Tibial artery (tissue), 4 donors: ENCODE data around the gene MAGOH.

ENCODE experiments used
- DNase-seq, 2 donors: peaks; one replicate each; pipeline ENCODE4 v3.0.0-alpha.2; 2019
- H3K27ac ChIP-seq, 2 donors: fragments of 200-600 bp; sonication (generic) in 1 of 2; 1 replicate in 1 of 2; 2 replicates in 1 of 2; pipeline ENCODE4 v1.5.1; 2018 to 2019; ENCODE audit warnings: mild to moderate bottlenecking in 1 of 2
- H3K27me3 ChIP-seq, 2 donors: fragments of 200-600 bp; sonication (generic) in 1 of 2; one replicate each; pipeline versions ENCODE4 v1.5.1 to v1.6.0; 2016 to 2019
- H3K36me3 ChIP-seq, 3 donors: fragments of 200-600 bp; sonication (generic) in 2 of 3; one replicate each; pipeline ENCODE4 v1.5.1; 2016 to 2019; ENCODE audit warnings: mild to moderate bottlenecking in 2 of 3
- H3K4me1 ChIP-seq, 4 donors: fragments of 200-600 bp; sonication (generic) in 2 of 4; 1 replicate in 3 of 4; 2 replicates in 1 of 4; pipeline ENCODE4 v1.5.1; 2016 to 2019
- H3K4me3 ChIP-seq, 2 donors: fragments of 200-600 bp; sonication (generic) in 1 of 2; 1 replicate in 1 of 2; 2 replicates in 1 of 2; pipeline ENCODE4 v1.5.1; 2018 to 2019; ENCODE audit warnings: mild to moderate bottlenecking in 2 of 2
- H3K9me3 ChIP-seq, 3 donors: fragments of 200-600 bp; sonication (generic) in 1 of 3; one replicate each; pipeline ENCODE4 v1.5.1; 2016 to 2019
- intact Hi-C: fragments of 100-400 bp; cut with DNase I; formaldehyde crosslinking; loops from one replicate; pipeline ENCODE4 v1.15.0; 2023; ENCODE audit warnings: low total_unique reads
- TF ChIP-seq, protein P1 (sequence below), 2 experiments: fragments of 200-600 bp in 1 of 2; fragments of 450-650 bp in 1 of 2; IDR thresholded peaks; one replicate each; pipeline ENCODE4 v1.5.1; 2017 to 2019; ENCODE audit warnings: antibody characterized with exemption in 2 of 2, mild to moderate bottlenecking in 1 of 2, moderate library complexity in 1 of 2

Gene MAGOH

DNA sequence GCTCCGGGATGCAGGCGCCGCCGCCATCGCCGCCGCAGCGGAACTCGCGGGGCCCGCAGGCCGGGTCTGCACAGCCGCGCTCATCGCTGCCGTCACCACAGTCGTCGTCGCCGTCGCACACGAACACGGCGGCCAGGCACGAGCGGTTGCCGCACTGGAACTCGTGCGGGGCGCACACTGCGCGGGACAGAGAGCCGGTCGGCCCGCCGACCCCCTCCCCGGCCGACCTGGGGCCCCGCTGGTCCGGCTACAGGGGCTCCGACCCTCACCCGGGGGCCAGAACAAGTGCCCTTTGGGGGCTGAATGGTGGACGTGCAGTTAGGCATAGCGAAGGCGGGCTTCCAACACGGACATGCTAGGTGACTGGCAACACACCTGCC is 38.6 kb upstream of the MAGOH start:
- TF ChIP-seq, protein P1, sequence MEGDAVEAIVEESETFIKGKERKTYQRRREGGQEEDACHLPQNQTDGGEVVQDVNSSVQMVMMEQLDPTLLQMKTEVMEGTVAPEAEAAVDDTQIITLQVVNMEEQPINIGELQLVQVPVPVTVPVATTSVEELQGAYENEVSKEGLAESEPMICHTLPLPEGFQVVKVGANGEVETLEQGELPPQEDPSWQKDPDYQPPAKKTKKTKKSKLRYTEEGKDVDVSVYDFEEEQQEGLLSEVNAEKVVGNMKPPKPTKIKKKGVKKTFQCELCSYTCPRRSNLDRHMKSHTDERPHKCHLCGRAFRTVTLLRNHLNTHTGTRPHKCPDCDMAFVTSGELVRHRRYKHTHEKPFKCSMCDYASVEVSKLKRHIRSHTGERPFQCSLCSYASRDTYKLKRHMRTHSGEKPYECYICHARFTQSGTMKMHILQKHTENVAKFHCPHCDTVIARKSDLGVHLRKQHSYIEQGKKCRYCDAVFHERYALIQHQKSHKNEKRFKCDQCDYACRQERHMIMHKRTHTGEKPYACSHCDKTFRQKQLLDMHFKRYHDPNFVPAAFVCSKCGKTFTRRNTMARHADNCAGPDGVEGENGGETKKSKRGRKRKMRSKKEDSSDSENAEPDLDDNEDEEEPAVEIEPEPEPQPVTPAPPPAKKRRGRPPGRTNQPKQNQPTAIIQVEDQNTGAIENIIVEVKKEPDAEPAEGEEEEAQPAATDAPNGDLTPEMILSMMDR (IDR thresholded peaks at IDR 0.05): no peak
- no peaks in the 10 kb centered on the region for H3K27me3 ChIP-seq
- H3K4me3 ChIP-seq: no peak overlapping the region
- no peaks in the 10 kb centered on the region for H3K36me3 ChIP-seq
- DNase-seq: peak in 1 of 2 donors; percentile 49
- no peak overlapping the region for H3K27ac ChIP-seq
- intact Hi-C loops: no loop called here
- no peaks in the 10 kb centered on the region for H3K4me1 ChIP-seq
- no peaks in the 10 kb centered on the region for H3K9me3 ChIP-seq

DNA sequence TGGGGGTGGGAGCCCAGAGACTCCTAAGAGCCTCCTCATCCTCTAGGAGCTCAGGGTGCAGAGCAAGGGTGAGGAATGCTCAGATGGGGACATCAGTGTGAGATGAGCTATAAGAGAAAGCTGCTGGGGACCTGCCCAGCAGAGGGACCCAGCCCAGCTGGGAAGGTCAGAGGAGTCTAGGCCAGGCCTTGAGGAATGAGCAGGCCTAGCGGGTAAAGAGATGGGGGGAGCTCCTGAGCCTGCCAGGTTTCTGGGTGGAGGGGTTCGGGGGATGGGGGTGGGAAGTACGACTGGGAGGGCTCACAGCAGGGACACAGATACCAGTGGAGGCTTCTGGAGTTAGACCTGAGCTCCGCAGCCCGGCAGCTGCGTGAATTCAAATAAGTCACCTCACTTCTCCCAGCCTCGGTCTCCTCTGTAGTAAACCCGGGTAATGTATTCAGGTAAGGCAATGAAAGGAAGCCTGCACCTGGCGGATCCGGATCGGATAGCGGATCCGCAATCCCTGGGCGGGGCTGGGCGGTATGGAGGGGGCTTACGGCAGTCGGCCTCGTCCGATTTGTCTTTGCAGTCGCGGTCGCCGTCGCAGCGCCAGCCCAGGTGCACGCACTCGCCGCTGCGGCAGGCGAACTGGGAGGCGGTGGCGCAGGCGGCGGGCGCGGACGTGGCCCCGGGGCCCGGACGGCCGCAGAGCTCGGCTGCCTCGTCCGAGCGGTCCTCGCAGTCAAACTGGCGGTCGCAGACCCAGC is 38.0 kb upstream of the MAGOH start:
- peak in 1 of 2 donors; percentile 50 for DNase-seq
- H3K4me1 ChIP-seq: no peaks in the 10 kb centered on the region
- H3K4me3 ChIP-seq: no peak overlapping the region
- H3K36me3 ChIP-seq: no peaks in the 10 kb centered on the region
- H3K27ac ChIP-seq: no peak overlapping the region
- no peaks in the 10 kb centered on the region for H3K27me3 ChIP-seq
- TF ChIP-seq, protein P1 (IDR thresholded peaks at IDR 0.05): no peak
- H3K9me3 ChIP-seq: no peaks in the 10 kb centered on the region
- intact Hi-C loops: no loop called here

DNA sequence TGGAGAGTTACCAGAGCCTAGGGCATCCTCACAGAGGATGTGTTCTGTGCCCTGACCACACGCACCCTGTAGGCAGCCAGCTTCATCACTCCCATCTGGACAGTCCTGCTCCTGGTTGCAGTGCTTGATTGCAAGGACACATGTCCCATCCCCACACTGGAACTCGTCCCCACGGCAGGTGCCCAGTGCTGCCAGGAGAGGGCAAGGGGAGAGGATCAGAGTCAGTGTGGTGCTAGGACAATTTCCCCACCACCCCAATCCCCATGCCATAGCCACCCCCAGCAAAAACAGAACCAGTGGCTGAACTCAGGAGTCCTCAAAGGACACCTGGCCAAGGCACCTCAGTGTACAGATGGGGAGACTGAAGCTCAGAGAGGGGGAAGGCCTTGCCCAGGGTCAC is 37.2 kb upstream of the MAGOH start:
- peaks cover 0 to 5% (median 0%) of the 10 kb centered on the region in 3 donors for H3K36me3 ChIP-seq
- H3K27ac ChIP-seq: no peak overlapping the region
- H3K27me3 ChIP-seq: no peaks in the 10 kb centered on the region
- no peak for DNase-seq
- intact Hi-C loops: no loop called here
- no peaks in the 10 kb centered on the region for H3K9me3 ChIP-seq
- no peak overlapping the region for H3K4me3 ChIP-seq
- TF ChIP-seq, protein P1 (IDR thresholded peaks at IDR 0.05): no peak
- H3K4me1 ChIP-seq: no peaks in the 10 kb centered on the region

DNA sequence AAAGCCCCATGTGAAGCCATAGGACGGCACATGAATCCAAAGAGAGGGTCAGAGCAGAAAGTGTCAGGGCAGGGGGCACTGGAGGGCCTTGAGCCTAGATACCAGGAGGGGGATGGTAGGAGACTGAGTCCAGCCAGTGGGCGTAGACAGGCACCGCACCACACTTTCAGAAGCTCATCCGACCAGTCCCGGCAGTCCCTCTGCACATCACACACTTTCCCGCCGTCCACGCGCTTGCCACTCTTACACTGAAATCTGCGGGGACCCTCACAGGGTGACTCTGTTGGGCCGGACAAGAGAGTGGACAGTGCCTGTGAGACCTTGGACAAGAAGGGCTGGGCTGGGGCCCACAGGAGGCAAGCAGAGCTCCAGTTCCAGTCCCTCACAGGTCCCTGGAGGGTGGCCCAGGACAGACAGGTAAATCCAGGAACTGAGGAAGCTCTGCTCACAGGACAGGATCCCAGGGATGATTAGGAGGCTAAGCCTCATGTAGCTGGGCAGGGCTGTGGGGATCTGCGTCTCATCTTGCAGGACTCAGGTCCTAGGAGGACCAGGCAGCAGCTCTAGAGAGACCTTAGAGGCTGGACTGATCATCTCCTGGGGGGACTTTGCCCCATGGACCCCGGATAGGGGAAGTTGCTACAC is 36.3 kb upstream of the MAGOH start:
- peak in 1 of 2 donors; percentile 51 for DNase-seq
- intact Hi-C loops: no loop called here
- peaks cover 0 to 5% (median 0%) of the 10 kb centered on the region in 3 donors for H3K36me3 ChIP-seq

DNA sequence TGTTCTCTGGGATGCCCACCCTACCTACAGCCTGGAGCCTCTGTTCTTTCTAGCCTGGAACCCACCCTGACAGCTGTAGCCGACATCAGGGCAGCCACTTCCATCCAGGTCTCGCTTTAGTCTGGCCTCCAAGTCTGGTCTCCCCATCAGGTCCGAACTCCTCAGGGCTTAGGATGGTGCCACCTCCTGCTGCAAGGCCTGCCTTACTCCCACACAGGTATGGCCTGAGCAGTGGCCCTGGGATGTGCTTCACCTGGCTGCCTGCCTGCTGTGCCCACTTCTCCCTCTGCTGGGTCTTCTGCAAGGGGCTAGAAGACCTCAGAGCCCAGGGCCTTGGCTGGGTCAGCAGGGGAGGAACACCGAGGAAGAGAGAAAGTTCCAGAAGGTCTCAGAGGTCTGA is 35.7 kb upstream of the MAGOH start:
- no peak overlapping the region for H3K27ac ChIP-seq
- H3K27me3 ChIP-seq: no peaks in the 10 kb centered on the region
- no peak overlapping the region for H3K4me3 ChIP-seq
- no peaks in the 10 kb centered on the region for H3K9me3 ChIP-seq
- DNase-seq: peak in 1 of 2 donors; percentile 42
- TF ChIP-seq, protein P1 (IDR thresholded peaks at IDR 0.05): no peak
- peaks cover 0 to 5% (median 0%) of the 10 kb centered on the region in 3 donors for H3K36me3 ChIP-seq
- intact Hi-C loops: no loop called here
- no peaks in the 10 kb centered on the region for H3K4me1 ChIP-seq

More for the DNA sequence above, 36.3 kb upstream of the MAGOH start:
- H3K4me3 ChIP-seq: no peak overlapping the region
- no peaks in the 10 kb centered on the region for H3K4me1 ChIP-seq
- H3K27me3 ChIP-seq: no peaks in the 10 kb centered on the region
- H3K9me3 ChIP-seq: no peaks in the 10 kb centered on the region
- no peak overlapping the region for H3K27ac ChIP-seq
- TF ChIP-seq, protein P1 (IDR thresholded peaks at IDR 0.05): no peak
